Ovary (tissue), 9 donors: ENCODE measurements around the gene FBXL16. TPM values are rescaled to one million over a fixed set of nuclear protein-coding genes. Genes with fewer than 3 reads are reported as not detected.

Experiments
- DNase-seq, 5 donors: peaks; one replicate each; pipeline ENCODE4 v3.0.0-alpha.2; 2019 to 2020
- H3K27ac ChIP-seq, 2 donors: fragments of 200-600 bp; one replicate each; pipeline versions ENCODE4 v1.5.1 to v1.8.0; 2019 to 2022
- H3K27me3 ChIP-seq: fragments of 200-600 bp; one replicate; pipeline ENCODE4 v1.8.0; 2022
- H3K36me3 ChIP-seq: fragments of 200-600 bp; sonication (generic); one replicate; pipeline ENCODE4 v1.5.1; 2019
- H3K4me1 ChIP-seq: one replicate; pipeline ENCODE4 v1.8.1; 2013; ENCODE audit warnings: mild to moderate bottlenecking, moderate library complexity; ENCODE audit not compliant: insufficient read depth
- H3K4me3 ChIP-seq: fragments of 200-600 bp; sonication (generic); one replicate; pipeline ENCODE4 v1.5.1; 2017
- H3K9me3 ChIP-seq, 2 donors: fragments of 200-600 bp in 1 of 2; sonication (generic) in 1 of 2; one replicate each; pipeline versions ENCODE4 v1.5.1 to v1.8.1; 2013 to 2019; ENCODE audit warnings: mild to moderate bottlenecking in 1 of 2, moderate library complexity in 1 of 2
- CTCF ChIP-seq, 3 donors: fragments of 450-650 bp in 2 of 3; fragments of 200-600 bp in 1 of 3; IDR thresholded peaks; one replicate each; pipeline versions ENCODE4 v1.5.1 to v1.8.0; 2016 to 2022; ENCODE audit warnings: antibody characterized with exemption in 3 of 3, mild to moderate bottlenecking in 1 of 3
- EP300 ChIP-seq: sonication (generic); formaldehyde crosslinking; IDR thresholded peaks from one replicate; pipeline ENCODE4 v1.6.1; 2017; ENCODE audit warnings: antibody characterized with exemption
- POLR2A ChIP-seq: fragments of 450-650 bp; IDR thresholded peaks from one replicate; pipeline ENCODE4 v1.6.1; 2017; ENCODE audit warnings: antibody characterized with exemption, mild to moderate bottlenecking, moderate library complexity
- WGBS, 3 donors: extraction: QIAGEN DNeasy Blood & Tissue Kit in 1 of 3; methylation state at CpG; one replicate each; pipeline versions ENCODE4 v1.1.5 to v1.1.7; 2013 to 2017; 5-methylcytosine and 5-hydroxymethylcytosine counted together
- intact Hi-C, 4 donors: fragments of 100-400 bp; cut with DNase I; formaldehyde crosslinking; loops; one replicate each; pipeline versions ENCODE4 v1.11.0 to v1.15.1; 2022 to 2023
- polyA plus RNA-seq, 2 donors: library from polyadenylated mRNA; stranded (reverse); fragments of 200-250 nt in 1 of 2; fragments of 350-450 nt in 1 of 2; fragmentation: Illumina TruSeq in 1 of 2; extraction: RNeasy Lipid Tissue Mini Kit (QIAGEN cat#74804) in 1 of 2; gene quantifications; one replicate each; pipeline ENCODE4 v1.2.3, GENCODE V29; 2013 to 2014
- total RNA-seq, 7 donors: library from RNA; depleted of rRNA in 2 of 7; stranded (reverse); fragments of >200 nt in 2 of 7; fragmentation: NEBNext Ultra II Directional in 3 of 7; extraction: Animal tissue kit (Norgen Biotek cat#: 25700) in 3 of 7; gene quantifications; one replicate each; pipeline versions ENCODE4 v1.1.0 to v1.2.4, GENCODE V29; 2016 to 2023
- donor health status: DM: no; HTN: no; CAD: no; lungs with moderate emphysema.
- donor health status: DM: no; HTN: no; CAD: no.
- donor health status: Bipolar disorder and iron deficiency.
- donor health status: DM: yes; HTN: yes; CAD: no.
- donor health status: DM: no; HTN: no; CAD: no.
- donor health status: DM: yes; HTN: yes; CAD: no.

FBXL16 gene
- total and polyA plus RNA-seq, 9 donors, result 0.22 to 2.5 (median 0.95) TPM; not detected in 1

- H3K27ac ChIP-seq, result no peak overlapping the region
- DNase-seq, result no peak
- no peak overlapping the region for H3K4me3 ChIP-seq
- 90 to 94% (median 91%) methylated on average over 13 to 19 of the region's 19 CpGs for WGBS, 3 donors
- no peaks in the 10 kb centered on the region for H3K9me3 ChIP-seq
- no peaks in the 10 kb centered on the region for H3K27me3 ChIP-seq
- intact Hi-C loops, result no loop called here
- peaks cover 13% of the 10 kb centered on the region for H3K4me1 ChIP-seq
- no peak for TF ChIP-seq EP300
- TF ChIP-seq CTCF (IDR thresholded peaks at IDR 0.05), result no peak
- TF ChIP-seq POLR2A, result no peak
- H3K36me3 ChIP-seq, result no peaks in the 10 kb centered on the region
Observed at GRCh38 chr16:672371-672770, 33.2 kb downstream of the FBXL16 start.

- Histone ChIP-seq H3K36me3 (no peaks in the 10 kb centered on the region), H3K27me3 (no peaks in the 10 kb centered on the region), H3K4me1 (peaks cover 15% of the 10 kb centered on the region), H3K9me3 (no peaks in the 10 kb centered on the region), H3K27ac (no peak overlapping the region), H3K4me3 (no peak overlapping the region)
- WGBS, 3 donors, result 75 to 77% (median 76%) methylated on average over 28 to 40 of the region's 40 CpGs
- TF ChIP-seq POLR2A (no peak), EP300 (no peak), CTCF (IDR thresholded peaks at IDR 0.05) (no peak)
- intact Hi-C loops, result no loop called here
- DNase-seq, result no peak
Observed at GRCh38 chr16:671353-672131, 34.1 kb downstream of the FBXL16 start.

GRCh38 chr16:670485-671352 is 34.9 kb downstream of the FBXL16 start:
- no peaks in the 10 kb centered on the region for H3K36me3 ChIP-seq
- intact Hi-C loops, result no loop called here

More at GRCh38 chr16:670485-671352, 34.9 kb downstream of the FBXL16 start:
- no peak for DNase-seq
- TF ChIP-seq POLR2A, result no peak
- TF ChIP-seq CTCF (IDR thresholded peaks at IDR 0.05), result no peak
- no peak for TF ChIP-seq EP300
- Histone ChIP-seq H3K27ac (no peak overlapping the region), H3K27me3 (no peaks in the 10 kb centered on the region), H3K9me3 (no peaks in the 10 kb centered on the region), H3K4me1 (peaks cover 15% of the 10 kb centered on the region), H3K4me3 (no peak overlapping the region)
- 87 to 89% (median 88%) methylated on average over 52 of the region's 52 CpGs for WGBS, 3 donors
